Stimulated activated naive CD4-positive, alpha-beta T cell (primary cell): ENCODE results near the gene CIB2.

Source experiments
- DNase-seq, 6 experiments: peaks; one replicate each; lab custom pipeline; 2025; lab: John Stamatoyannopoulos, UW

Gene CIB2

DNA sequence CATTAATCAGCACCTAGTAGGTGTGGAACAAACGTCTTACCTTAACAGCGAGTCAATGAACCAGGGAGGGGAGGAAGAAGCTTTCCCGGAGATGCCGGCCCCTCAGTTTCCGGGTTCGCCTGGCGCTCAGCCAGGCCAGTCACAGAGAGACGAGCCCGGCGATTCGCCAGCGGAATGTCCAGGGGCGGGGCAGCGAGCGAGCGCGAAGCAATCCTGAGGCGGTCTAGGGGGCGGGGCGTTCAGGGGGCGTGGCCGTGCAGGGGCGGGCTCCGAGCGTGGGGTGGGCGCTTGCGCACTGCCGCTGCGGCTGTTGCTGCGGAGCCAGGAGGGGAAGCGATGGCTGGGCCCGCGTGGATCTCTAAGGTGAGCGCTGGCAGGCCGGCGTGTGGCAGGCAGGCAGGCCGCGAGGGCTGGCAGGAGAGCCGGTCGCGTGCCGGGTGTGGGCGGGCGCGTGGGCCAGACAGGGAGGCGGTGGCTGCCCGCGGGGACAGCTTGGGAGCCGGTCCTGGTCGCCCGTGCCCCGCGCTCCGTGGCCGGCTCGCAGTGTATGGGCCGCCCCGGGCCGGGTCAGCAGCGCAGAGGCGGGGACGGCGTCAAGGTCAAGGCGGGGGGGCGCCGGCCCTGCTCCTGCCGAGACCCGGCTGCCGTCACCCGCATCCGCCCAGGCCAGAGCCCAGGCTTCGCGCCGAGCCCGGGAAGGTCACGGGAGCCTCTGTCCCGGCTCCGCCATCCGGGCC, 18.0 kb upstream of the CIB2 start, which contains the start of gene IDH3A:
Gene IDH3A, plus strand, starts transcription at position 295 of the 737 bp plus-strand sequence. Its CDS starts 42 bp downstream, at position 337.
- peak; percentile 98 to 100 (median 99) for DNase-seq

DNA sequence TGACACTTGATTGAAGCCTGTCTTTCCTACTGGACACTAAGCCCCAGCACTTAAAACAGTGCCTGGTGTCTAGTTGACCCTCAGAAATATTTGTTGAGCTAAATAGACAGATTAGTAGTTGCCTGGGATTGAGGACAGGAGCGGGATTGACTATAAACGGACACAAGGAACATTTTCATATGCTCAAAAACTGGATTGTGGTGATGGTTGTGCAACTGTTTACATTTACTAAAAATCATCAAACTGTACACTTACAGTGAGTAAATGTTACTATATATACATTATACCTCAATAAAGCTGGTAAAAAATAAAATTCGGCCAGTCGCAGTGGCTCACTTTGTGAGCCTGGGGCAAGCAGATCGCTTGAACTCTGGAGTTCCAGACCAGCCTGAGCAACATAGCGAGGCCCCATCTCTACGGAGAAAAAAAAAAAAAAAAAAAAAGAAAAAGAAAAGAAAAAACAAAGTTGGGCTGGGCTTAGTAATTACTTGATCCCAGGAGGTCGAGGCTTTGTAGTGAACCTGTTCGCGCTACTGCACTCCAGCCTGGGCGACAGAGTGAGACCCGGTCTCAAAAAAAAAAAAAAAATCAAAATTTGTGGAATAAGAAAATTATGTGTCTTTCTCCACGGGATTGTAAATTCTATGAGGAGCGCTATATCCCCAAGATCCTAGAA, 17.3 kb upstream of the CIB2 start:
- no peak for DNase-seq

DNA sequence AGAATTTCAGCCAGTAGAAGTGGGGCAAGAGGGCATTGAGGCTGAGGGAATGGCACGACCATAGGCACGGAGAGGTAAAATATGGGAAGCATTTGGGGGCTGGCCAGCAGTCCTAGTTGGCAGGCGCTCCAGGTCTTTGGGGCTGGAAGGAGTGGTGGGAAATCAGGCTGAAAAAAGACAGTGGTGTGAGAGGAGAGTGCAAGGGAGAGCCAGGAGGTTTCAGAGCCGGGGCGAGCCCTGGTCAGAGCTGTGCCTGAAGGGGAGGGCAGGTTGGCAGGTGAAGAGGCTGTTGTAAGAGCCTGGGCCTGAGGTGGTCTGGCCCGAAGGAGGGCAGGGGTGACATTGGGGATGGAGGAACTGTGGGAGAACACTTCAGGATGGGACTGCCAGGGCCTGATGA, 16.3 kb upstream of the CIB2 start:
- no peak for DNase-seq

DNA sequence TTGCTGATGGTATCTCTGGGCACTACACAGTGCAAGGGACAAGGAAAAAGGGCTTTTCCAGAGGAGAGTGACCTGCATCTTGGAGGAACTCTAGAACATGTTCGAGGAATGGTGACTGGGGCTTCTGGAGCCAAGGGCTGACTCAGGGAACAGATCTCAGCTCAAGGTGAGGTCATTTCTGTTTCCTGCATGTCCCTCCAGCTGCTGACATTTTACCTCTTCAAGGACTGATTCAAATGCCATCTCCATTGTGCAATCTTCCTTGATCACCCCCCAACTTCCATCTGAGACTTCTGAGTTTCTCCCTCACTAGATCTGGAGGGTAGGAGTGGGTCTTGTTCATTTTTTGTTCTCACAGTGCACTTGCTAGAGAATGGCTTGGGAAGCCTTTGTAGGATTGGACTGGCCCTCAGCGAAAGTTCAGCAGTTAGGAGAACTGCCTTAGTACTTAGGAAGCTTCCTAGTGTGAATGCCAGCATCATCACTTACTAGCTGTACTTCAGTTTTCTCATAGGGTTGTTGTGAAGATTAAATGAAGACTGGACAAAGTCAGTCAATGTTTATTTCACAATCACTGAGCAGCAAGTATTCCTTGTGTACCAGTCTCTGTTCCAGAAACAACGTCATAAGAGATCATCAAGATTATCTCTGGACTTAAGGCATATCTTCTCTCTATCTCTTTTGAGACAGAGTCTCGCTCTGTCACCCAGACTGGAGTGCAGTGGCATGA, 15.3 kb upstream of the CIB2 start:
- DNase-seq, result no peak

DNA sequence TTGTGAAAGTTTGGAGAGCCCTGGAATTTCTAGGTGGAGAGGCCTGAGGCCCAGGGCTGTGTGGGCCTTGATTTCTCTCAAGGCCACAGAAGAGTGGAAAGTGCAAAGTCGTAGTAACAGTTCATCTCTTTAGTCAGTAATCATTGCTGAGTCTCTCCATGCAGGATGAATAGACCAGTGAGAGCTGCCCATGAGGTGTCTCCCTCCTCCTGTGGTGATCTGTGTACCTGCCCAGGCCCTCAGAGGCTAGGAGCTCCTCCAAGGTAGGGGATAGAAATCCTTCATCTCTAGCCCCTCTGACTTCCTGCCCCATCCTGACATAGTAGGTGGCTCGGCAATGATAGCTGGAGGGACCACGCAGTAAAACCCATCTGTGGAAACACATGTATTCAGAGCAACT, 11.1 kb upstream of the CIB2 start:
- no peak for DNase-seq

DNA sequence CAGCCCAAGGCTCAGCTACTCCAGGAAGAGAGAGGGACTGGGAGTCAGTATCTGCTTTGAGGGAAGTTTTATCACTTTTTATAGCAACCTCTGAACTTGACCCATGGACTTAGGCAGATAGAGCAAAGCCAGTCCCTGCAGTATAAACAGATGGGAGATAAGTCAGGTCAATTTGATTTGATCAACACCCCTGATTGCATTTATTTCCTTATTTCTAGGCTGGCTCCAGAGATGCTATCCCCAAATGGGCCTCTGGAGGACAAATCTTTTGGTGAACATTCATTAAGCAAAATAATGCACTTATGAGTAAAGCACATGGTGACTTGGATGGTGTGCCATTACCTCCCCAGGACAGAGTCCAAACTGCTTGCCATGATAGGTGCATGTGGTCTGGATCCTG, 9.0 kb upstream of the CIB2 start:
- no peak for DNase-seq

DNA sequence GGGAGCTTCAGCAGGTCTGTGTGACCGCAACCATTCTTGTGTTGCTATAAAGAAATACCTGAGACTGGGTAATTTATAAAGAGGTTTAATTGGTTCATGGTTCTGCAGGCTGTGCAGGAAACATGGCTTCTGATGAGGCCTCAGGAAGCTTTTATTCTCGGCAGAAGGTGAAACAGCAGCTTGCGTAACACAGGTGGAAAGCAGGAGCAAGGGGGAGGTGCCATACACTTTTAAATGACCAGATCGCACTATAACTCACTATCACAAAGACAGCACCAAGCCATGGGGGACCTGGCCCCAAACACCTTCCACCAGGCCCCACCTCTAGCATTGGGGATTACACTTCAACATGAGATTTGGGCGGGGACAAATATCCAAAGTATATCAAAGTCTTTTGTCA, 8.3 kb upstream of the CIB2 start:
- DNase-seq, result no peak

DNA sequence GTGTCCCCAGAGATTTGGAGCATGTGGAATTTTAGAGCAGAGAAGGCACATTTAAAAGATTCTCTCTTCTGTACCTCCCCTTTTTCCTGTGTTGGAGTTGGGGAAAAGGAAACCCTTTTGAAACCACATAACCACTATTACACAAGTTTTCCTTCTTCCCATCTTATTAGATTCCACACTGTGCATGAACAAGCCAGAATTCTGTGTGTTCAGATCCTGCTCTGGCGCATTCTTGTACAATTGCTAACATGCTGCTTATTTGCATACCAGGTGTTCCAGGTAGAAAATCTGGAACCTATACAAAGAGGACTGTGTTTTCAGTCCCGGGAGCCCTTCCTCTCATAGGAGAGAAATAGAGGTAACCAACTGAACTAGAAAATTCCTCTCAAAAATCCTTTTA, 2.6 kb upstream of the CIB2 start:
- DNase-seq, result no peak

GRCh38 chr15:78130466-78131294, 565 bp downstream of the CIB2 start:
- DNase-seq, result peak in 3 of 6 experiments; percentile 20 to 78 (median 27)

DNA sequence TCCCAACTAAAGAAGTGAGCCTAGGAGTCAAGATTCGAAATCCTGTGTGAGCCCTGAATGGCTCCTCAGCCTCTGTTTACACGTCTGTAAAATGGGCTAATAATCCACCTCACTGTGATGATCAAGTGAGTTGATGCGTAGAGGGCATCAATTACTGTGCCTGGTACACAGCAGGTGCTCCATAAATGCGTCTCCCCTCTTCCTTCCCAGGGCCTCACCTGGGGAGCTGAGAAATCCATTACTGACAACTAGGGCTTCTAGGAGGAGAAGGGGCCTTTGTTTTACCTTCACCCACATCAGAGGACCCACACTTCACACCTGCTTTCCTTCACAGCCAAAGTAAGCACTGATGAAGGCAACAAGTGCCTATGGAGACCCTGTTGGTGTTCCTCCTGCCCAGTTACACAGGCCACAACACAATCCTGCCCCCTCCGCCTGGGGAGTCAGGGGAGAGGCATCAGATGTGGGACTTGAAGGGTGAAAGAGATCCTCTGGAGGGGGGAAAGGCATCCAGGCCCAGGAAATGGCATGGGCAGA, 1.4 kb downstream of the CIB2 start:
- peak in 2 of 6 experiments; percentile 20 to 31 for DNase-seq

- DNase-seq, result peak in 4 of 6 experiments; percentile 3 to 32 (median 22)
These were observed 2.0 kb downstream of the CIB2 start for GRCh38 chr15:78129077-78129750.

DNA sequence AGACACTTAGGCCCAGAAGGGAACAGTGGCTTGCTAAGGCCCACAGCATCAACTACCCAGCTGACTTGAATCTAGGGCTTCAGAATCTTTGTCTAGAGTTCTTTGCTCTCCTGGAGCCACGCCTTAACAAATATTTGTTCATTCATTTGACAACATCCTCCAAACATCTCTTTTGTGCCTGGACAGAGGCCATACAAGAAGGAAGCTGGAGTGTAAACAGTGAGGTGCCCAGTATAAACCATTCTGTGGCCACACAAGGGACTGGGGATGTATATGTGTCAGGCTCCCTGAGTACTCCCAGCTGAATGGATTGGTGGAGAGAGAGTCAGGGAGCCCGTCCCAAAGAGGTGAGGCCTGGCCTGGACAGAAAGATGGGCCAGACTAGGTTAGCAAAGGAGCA, 3.4 kb downstream of the CIB2 start:
- no peak for DNase-seq

DNA sequence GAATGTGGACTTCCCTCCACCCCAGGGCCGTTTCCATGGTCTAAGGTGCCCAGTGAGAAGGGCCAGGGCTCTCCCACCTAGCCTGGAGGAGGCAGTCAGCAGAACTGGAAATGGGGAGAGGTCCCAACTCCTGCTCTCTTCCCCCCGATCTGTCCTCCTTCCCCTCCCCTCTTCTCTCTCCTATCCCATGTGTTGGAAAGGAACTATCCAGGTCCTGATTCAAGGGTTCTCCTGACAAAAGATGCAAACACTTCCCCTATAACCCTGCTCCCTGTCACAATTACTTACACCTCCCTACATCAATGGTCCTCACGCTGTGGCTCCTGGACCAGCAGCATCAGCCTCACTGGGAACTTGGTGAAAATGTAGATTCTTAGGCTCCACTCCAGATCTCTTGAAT, 6.0 kb downstream of the CIB2 start:
- DNase-seq, result no peak

- no peak for DNase-seq
These were observed 10.7 kb downstream of the CIB2 start for GRCh38 chr15:78120523-78120922.

GRCh38 chr15:78112551-78112950, 18.7 kb downstream of the CIB2 start:
- no peak for DNase-seq

DNA sequence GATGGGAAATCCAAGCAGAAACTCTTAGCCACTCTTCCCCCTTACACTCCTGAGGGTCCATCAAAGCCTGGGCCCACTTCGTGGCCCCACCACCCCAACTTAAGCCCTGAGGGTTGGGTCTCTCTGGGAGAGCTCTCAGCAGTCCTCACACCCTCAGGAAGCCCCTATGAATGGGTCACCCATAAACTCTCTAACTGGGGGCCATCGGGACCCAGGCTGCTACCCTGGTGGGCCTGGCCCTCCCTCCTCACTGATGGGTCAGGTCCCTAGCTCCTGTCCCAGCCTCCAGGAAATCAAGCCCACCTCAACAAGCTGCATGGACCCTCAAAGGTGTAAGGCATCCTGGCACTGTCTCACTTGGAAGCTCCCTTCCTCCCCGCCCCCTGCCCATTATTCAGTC, 19.5 kb downstream of the CIB2 start:
- no peak for DNase-seq

DNA sequence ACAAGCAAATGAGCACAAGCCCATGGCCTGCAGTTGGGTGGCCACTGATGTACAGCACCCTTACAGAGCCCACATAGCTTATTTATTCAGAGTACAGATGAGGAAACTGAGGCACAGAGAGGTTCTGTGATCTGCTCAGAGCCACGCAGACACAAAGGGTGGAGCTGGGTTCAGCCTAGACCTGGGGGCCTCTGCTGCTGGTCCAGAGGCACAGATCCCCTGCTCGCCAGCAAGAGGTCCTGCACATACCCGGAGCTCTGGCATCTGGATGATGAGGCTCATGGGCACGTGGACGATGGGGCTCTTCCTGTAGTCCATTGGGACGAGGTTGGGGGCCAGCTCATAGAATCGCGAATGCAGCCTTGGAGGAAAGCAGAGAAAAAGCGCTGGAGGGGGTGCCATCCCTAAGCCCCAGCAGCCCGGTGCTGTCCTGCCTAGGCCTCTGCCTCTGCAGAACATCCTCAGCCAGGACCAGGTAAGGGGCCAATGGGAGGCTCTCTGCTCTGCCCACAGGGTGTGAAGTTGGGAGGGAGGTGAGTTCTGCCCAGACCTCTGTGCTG, 20.2 kb downstream of the CIB2 start:
- no peak for DNase-seq

GRCh38 chr15:78110096-78110495, 21.1 kb downstream of the CIB2 start:
- no peak for DNase-seq

- DNase-seq, result no peak
These were observed 22.1 kb downstream of the CIB2 start for GRCh38 chr15:78109156-78109555.

DNA sequence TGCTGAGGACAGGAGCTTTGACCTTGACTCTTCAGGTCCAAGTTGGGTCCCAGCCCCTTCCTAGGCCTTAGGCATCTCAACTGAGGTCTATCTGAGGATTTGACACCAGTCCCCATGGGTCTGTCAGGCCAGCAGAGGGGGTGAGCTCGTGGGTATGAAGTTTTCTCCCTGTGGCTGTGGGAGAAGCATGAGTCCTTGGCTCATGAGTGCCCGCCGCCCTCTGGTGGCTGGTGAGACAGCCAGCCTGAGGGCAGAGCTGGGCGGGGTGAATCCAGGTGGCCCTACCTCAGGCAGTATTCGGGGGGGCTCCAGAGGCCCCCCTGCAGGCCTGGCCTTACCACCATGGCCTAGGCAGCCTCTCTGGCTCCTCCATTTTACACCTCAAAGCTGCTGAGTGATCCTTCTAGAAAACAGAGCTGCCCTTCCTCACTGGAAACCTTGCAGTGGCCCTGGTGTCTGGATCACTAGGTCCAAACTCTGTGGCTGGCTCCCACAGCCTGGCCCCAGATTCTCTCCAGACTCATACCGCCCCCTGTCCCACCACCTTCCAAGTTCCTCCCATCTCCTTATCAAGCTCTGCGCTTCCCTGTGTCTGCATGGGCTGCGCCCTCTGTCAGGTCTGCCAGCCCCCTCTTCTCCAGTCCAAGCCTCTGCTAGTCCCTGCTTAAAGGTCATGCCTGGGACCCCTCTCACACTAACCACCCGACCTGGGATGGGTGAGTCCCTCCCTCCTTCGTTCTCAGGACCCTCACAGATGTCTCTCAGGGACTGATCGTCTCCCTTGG, 22.8 kb downstream of the CIB2 start:
- peak; percentile 71 to 83 (median 79) for DNase-seq
